Mucosa of rectum (tissue), 2 donors: ENCODE data around the gene TUBB.
A peak's percentile ranks its signal among the peaks of the same experiment; 100 is the strongest.

Experiments used
- H3K27ac ChIP-seq, 2 donors: one replicate each; pipeline ENCODE4 v1.7.0; 2013; ENCODE audit warnings: inconsistent platforms in 2 of 2, low read depth in 2 of 2, low read length in 2 of 2
- H3K27me3 ChIP-seq, 2 donors: one replicate each; pipeline ENCODE4 v1.7.0; 2013; ENCODE audit warnings: low read length in 2 of 2; ENCODE audit not compliant: control insufficient read depth in 2 of 2, insufficient read depth in 2 of 2
- H3K36me3 ChIP-seq, 2 donors: one replicate each; pipeline ENCODE4 v1.7.0; 2013; ENCODE audit warnings: low read length in 2 of 2; ENCODE audit not compliant: control insufficient read depth in 2 of 2, insufficient read depth in 2 of 2
- H3K4me1 ChIP-seq, 2 donors: one replicate each; pipeline ENCODE4 v1.7.0; 2013; ENCODE audit warnings: low read length in 2 of 2, mild to moderate bottlenecking in 1 of 2; ENCODE audit not compliant: control insufficient read depth in 2 of 2, insufficient read depth in 2 of 2
- H3K4me3 ChIP-seq, 2 donors: one replicate each; pipeline ENCODE4 v1.7.0; 2013; ENCODE audit warnings: low read length in 2 of 2
- H3K9ac ChIP-seq, 2 donors: one replicate each; pipeline ENCODE4 v1.7.0; 2013; ENCODE audit warnings: low read length in 2 of 2, low read depth in 1 of 2, mild to moderate bottlenecking in 1 of 2
- H3K9me3 ChIP-seq, 2 donors: one replicate each; pipeline ENCODE4 v1.7.0; 2013; ENCODE audit warnings: low read length in 2 of 2; ENCODE audit not compliant: control insufficient read depth in 2 of 2
- donor health status: healthy.
- donor health status: Normal muscosa, but diverticular disease.

The TUBB gene

DNA sequence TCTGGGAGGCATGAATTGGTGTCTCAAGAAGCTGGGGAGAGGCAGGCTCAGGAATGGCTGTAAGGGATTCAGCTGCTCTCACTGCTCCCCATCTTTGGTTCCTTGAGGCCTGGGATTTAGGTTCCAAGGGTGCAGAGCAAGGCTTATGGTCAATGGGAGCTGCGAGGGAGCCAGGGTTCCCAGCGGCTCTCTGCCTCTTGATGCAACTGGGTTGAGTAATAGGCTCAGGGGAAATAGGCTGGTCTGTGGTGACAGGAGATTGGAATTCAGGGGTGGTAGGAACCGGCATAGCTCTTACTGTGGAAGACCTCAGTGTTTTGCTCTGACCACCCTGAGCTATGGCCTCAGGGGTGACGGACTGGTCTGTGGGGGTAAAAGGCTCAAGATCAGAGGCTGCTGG is 16.3 kb upstream of the TUBB start:
- Histone ChIP-seq H3K36me3 (peaks cover 10 to 20% of the 10 kb centered on the region in 2 donors), H3K9ac (no peak overlapping the region), H3K4me3 (no peak overlapping the region)

DNA sequence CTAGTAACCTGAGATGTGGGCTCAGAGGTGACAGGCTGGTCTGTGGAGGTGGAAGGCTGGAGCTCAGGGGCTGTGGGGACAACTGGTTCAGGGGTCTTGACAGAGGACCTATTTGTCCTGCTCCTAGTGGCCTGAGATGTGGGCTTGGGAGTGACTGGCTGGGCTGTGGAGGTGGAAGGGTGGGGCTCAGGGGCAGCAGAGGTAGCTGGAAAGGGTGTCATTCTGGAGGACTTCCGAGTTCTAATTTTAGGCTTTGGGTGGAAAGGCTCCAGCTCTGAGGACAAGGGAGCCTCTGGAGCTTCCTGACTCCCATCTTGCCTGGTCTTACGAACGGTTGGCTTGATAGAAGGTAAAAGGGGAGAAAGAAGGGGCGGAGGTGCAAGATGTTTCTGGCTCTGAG is 14.5 kb upstream of the TUBB start:
- Histone ChIP-seq H3K4me3 (no peak overlapping the region), H3K27ac (no peak overlapping the region), H3K9me3 (no peaks in the 10 kb centered on the region), H3K9ac (no peak overlapping the region), H3K36me3 (peaks cover 10 to 22% of the 10 kb centered on the region in 2 donors), H3K27me3 (no peaks in the 10 kb centered on the region), H3K4me1 (no peaks in the 10 kb centered on the region)

More for the DNA sequence above, 16.3 kb upstream of the TUBB start:
- no peaks in the 10 kb centered on the region for H3K27me3 ChIP-seq
- no peak overlapping the region for H3K27ac ChIP-seq
- H3K4me1 ChIP-seq, result no peaks in the 10 kb centered on the region
- H3K9me3 ChIP-seq, result no peaks in the 10 kb centered on the region

DNA sequence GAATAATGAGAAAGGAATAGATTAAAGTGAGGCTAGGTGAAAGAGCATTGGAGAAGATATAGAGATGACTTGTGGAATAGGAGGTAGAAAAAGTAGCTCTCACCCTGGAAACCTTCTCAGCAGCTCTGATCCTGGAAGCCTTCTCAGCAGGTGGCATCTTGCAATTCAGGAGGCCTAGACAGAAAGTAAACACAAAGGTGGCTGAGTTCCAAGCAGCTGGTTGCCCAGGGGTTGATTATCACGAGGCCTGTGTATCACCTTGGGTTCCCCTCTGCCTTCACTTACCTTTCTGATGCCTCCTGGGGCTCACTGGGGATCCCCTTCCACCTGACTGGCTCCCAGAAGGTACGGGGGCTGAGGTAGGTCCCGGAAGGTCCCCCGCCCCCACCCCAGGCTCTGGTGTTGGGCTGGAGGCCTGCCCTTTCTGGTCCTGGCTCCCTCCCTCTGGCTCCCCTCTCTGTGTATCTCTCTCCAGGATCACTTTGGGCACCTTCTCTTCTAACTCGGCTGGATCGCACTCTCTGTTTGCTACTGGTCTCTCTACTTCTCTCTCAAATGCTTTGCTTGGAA is 12.8 kb upstream of the TUBB start:
- Histone ChIP-seq H3K4me1 (no peaks in the 10 kb centered on the region), H3K9ac (no peak overlapping the region), H3K9me3 (no peaks in the 10 kb centered on the region), H3K27ac (no peak overlapping the region), H3K4me3 (no peak overlapping the region), H3K36me3 (peaks cover 19 to 32% of the 10 kb centered on the region in 2 donors), H3K27me3 (no peaks in the 10 kb centered on the region)

DNA sequence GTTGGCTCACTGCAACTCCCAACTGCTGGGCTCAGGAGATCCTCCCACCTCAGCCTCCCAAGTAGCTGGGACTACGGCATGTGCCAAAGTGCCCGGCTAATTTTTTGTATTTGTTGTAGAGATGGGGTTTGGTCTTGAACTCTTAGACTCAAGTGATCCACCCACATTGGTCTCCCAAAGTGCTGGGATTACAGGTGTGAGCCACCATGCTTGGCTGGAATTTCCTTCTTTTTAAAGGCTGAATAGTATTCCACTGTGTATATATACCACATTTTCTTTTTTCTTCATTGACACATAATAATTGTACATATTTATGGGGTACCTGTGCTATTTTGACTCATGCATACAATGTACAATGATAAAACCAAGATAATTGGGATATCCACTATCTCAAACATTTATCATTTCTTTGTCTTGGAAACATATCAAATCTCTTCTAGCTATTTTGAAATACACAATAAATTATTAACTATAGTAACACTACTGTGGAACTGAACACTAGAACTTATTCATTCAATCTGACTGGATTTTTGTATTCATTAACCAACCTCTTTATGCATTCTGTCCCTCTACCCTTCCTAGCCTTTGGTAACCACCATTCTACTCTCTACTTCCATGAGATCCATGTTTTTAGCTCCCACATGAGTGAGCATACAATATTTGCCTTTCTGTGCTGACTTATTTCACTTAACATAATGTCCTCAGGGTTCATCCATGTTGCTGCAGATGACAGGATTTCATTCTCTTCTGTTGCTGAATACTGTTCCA is 10.9 kb upstream of the TUBB start:
- Histone ChIP-seq H3K27ac (no peak overlapping the region), H3K36me3 (peaks cover 20 to 37% of the 10 kb centered on the region in 2 donors), H3K9ac (no peak overlapping the region), H3K9me3 (no peaks in the 10 kb centered on the region), H3K4me3 (no peak overlapping the region), H3K4me1 (no peaks in the 10 kb centered on the region), H3K27me3 (no peaks in the 10 kb centered on the region)

DNA sequence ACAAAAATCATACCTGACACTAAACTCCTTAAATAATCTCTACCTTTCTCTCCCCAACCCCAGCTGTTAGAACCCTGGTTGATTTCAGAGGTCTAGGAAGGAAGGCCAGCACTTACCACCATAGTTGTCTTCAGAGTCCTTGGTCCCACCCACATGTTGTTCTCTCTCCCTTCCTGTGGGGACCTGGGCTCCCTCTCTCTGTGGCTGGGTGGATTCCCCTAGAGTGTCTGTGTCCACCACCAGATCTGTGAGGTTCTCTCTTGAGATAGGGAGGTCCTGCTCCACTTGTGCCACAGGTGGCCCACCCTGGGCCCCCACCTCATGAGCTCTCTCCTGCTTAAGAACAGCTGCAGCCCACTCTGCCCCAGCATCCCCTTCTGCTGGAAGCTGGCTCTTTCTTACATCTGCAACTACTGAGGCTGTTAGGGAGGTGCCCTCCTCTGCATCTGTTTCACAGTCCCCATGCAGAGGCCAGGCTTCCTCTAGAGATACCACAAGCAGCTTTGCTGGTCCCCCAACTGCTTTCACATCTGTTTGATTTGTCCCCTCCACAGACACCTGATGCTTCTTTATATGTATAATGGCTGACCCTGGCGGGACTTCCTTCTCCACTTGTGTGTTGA is 8.3 kb upstream of the TUBB start:
- H3K27me3 ChIP-seq, result no peaks in the 10 kb centered on the region
- peaks cover 20 to 37% of the 10 kb centered on the region in 2 donors for H3K36me3 ChIP-seq
- no peaks in the 10 kb centered on the region for H3K9me3 ChIP-seq
- no peak overlapping the region for H3K9ac ChIP-seq
- no peak overlapping the region for H3K4me3 ChIP-seq
- H3K4me1 ChIP-seq, result peaks cover 4 to 6% of the 10 kb centered on the region in 2 donors
- H3K27ac ChIP-seq, result no peak overlapping the region

DNA sequence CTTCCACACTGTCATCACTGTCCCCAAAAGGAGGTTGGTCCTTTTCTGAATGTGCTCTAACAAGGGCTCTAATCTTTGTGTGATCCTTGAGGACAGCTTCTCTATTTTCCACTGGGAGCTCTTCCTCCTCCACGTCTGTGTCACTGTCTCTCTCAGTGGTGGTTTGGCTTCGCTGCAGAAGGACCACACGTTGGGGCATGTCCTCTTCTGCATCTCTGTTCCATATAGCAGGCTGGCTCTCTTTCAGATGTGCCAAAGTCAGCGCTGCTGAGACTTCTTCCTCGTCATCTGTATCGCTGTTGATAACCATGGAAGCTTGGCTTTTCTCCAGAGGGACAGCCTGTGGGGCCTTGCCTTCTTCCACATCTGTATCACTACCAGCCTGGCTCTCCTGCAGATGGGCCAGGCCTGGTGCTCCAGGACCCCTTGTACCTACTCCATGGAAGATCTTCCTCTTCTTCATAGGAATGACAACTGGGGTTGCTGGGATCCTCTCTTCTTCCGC is 7.7 kb upstream of the TUBB start:
- H3K36me3 ChIP-seq, result peaks cover 17 to 34% of the 10 kb centered on the region in 2 donors
- H3K27ac ChIP-seq, result no peak overlapping the region

DNA sequence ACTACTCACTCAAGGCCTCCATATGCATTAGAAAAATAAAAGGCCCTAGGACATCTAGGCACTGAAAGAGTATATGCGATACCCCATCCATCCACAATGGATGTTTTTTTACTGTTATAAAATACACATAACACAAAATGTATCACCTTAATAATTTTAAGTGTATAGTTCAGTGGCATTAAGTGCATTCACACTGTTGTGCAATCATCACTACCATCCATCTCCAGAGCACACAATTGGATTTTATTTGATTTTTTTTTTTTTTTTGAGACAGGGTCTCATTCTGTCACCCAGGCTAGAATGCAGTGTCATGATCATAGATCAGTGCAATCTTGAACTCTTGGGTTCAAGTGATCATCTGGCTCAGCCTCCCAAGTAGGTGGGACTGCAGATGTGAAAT is 5.9 kb upstream of the TUBB start:
- Histone ChIP-seq H3K36me3 (peaks cover 17 to 27% of the 10 kb centered on the region in 2 donors), H3K27ac (no peak overlapping the region), H3K4me3 (no peak overlapping the region), H3K9ac (no peak overlapping the region), H3K4me1 (peaks cover 5 to 15% of the 10 kb centered on the region in 2 donors), H3K9me3 (no peaks in the 10 kb centered on the region), H3K27me3 (no peaks in the 10 kb centered on the region)

More for the DNA sequence above, 7.7 kb upstream of the TUBB start:
- no peak overlapping the region for H3K9ac ChIP-seq
- peaks cover 5 to 8% of the 10 kb centered on the region in 2 donors for H3K4me1 ChIP-seq
- H3K4me3 ChIP-seq, result no peak overlapping the region
- H3K9me3 ChIP-seq, result no peaks in the 10 kb centered on the region
- no peaks in the 10 kb centered on the region for H3K27me3 ChIP-seq

DNA sequence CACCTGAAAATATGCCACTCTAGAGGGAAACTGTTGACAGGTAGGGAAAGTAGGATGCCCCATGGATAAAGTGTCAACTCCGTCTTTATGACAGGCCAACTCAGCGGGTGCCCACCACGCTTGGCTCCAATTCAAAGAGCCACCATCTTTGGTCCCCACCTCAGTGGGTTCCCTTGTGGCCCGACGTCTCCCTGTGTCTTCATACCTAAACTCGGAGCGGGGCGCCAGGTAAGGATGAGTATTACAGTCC is 3.3 kb upstream of the TUBB start:
- Histone ChIP-seq H3K36me3 (peaks cover 13 to 18% of the 10 kb centered on the region in 2 donors), H3K27me3 (no peaks in the 10 kb centered on the region), H3K9ac (peak overlapping the region; percentile 72 to 82), H3K4me3 (peak overlapping the region; percentile 76 to 89), H3K27ac (peak overlapping the region; percentile 84 to 91), H3K9me3 (no peaks in the 10 kb centered on the region), H3K4me1 (peaks cover 7 to 24% of the 10 kb centered on the region in 2 donors)

DNA sequence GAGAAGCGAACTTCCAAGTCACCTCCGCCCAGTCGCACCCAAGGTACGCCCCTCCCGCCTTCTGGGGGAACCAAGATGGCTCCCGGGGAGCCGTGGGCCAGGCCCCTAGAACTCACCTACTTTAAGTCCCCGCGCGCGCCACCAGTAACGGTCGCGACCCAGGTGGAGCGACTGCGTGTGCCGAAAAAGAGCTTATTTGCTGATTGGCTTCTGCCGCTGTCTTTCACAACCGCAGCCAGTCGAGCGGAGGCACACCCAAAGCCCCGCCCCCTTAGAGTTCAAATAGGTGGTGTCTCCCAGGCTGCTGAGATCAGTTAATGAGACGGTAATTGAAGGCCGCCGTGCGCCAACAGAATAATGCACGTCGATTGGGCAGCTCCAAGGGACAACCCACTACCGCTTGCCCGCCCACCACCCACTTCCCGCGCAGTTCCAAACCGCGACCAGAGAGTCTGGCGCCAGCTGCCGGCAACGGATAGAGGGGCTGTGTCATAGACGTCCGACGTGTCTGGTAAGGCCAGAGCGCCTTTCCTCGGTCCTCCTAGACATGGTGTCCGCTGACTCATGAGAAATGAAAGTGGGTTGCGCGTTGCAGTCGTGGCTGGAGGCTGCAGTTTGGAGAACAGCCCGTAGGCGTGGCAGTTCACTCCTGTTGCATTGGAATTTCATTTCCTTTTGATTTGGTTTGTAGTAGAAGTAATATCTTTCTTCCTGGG is 2.9 kb upstream of the TUBB start, which contains the start of gene MDC1:
Gene MDC1, minus strand, starts transcription at position 153 of the 716 bp plus-strand sequence. CDS start 2,106 bp downstream, outside the sequence.
- H3K36me3 ChIP-seq, result peaks cover 8 to 14% of the 10 kb centered on the region in 2 donors
- no peaks in the 10 kb centered on the region for H3K27me3 ChIP-seq
- no peaks in the 10 kb centered on the region for H3K9me3 ChIP-seq
- peak within 1 kb of the TSS; percentile 91 to 93 for H3K27ac ChIP-seq
- H3K4me1 ChIP-seq, result peaks cover 10 to 25% of the 10 kb centered on the region in 2 donors
- peak within 1 kb of the TSS; percentile 72 to 82 for H3K9ac ChIP-seq
- H3K4me3 ChIP-seq, result peak within 1 kb of the TSS; percentile 76 to 89
